ENCODE results near the gene TBCCD1. TPM values are rescaled to one million over a fixed set of nuclear protein-coding genes. Genes with fewer than 3 reads are reported as not detected.

TBCCD1 gene
- total and polyA plus RNA-seq, 2 of the 8 experiments (the other 6 are each of a cell fraction or from before 2014, with no cell fraction given): 11.3 to 13.9 TPM

- FAIRE-seq (no peak), DNase-seq (ENCODE audit: low read depth in 1 of 2, low spot score in 2 of 2) (no peak)
- no peak overlapping the region for H3K14ac ChIP-seq (ENCODE audit: insufficient read length)
- CTCF ChIA-PET (ENCODE audit: partially characterized antibody): interaction anchor here (0.7 to 5.2 kb wide), 4 partner anchors 9 to 267 kb away, joined by 3 to 55 read pairs (median 6); no protein-coding TSS in a partner anchor
- no peaks in the 10 kb centered on the region; a peak in 1 of 7 replicates for H3K27me3 ChIP-seq (replicated peaks in 1 of 4; ENCODE audit: control insufficient read depth in 3 of 4, extremely low read depth in 1 of 4, insufficient read depth in 3 of 4, low read length in 3 of 4)
- H3K4ac ChIP-seq (replicated peaks; ENCODE audit: insufficient read length, low read depth, low read length): no peak overlapping the region
- no peak overlapping the region for H3K56ac ChIP-seq (replicated peaks; ENCODE audit: insufficient read length, low read depth, low read length)
- H3K36me3 ChIP-seq (ENCODE audit: control insufficient read depth in 2 of 4, insufficient read depth in 4 of 4, low read length in 3 of 4): no peaks in the 10 kb centered on the region
- no peak overlapping the region for H2AFZ ChIP-seq (ENCODE audit: low read length)
- H4K8ac ChIP-seq (ENCODE audit: extremely low read depth, insufficient read depth, low read length): no peak overlapping the region
- POLR2A ChIA-PET (ENCODE audit: partially characterized antibody): no interaction called here
- no peak overlapping the region for H2BK120ac ChIP-seq (replicated peaks; ENCODE audit: low read depth, low read length)
- no peak overlapping the region for H2BK5ac ChIP-seq (ENCODE audit: low read depth, low read length)
- 0 out of 7 replicates have a peak, but pooled peaks cover 0 to 3% (median 0%) of the 10 kb centered on the region in 4 experiments for H3K4me1 ChIP-seq (replicated peaks in 1 of 4; ENCODE audit: control insufficient read depth in 3 of 4, insufficient read depth in 4 of 4, low read length in 3 of 4)
- H3K79me2 ChIP-seq (ENCODE audit: control insufficient read depth in 1 of 2, insufficient read depth in 2 of 2, low read length in 2 of 2): no peaks in the 10 kb centered on the region
- H2BK15ac ChIP-seq (ENCODE audit: low read length): no peak overlapping the region
- no peak overlapping the region for H3K23ac ChIP-seq (ENCODE audit: insufficient read length)
- no peak overlapping the region for H3K27ac ChIP-seq (ENCODE audit: low read depth, low read length)
- no peak overlapping the region for H3K4me3 ChIP-seq (ENCODE audit: extremely low read depth in 1 of 4, insufficient read depth in 2 of 4, low read depth in 3 of 4, low read length in 4 of 4)
- H3K23me2 ChIP-seq (ENCODE audit: low read depth, low read length): no peaks in the 10 kb centered on the region
- H3K18ac ChIP-seq (ENCODE audit: extremely low read depth, low read length): no peak overlapping the region
- H4K20me1 ChIP-seq (replicated peaks in 1 of 2; ENCODE audit: control insufficient read depth in 1 of 2, insufficient read depth in 2 of 2, low read length in 2 of 2): no peaks in the 10 kb centered on the region
- no peak overlapping the region for H2BK12ac ChIP-seq (ENCODE audit: low read depth, low read length)
- H2AK5ac ChIP-seq (ENCODE audit: low read depth, low read length): no peak overlapping the region
- H3K9me3 ChIP-seq (ENCODE audit: insufficient read depth in 2 of 2, low read depth in 1 of 2, low read length in 1 of 2): no peaks in the 10 kb centered on the region
- H2BK20ac ChIP-seq (ENCODE audit: low read length): no peak overlapping the region
- H3K9ac ChIP-seq (replicated peaks in 1 of 4; ENCODE audit: extremely low read depth in 1 of 4, low read depth in 3 of 4, low read length in 3 of 4): no peak overlapping the region
- 86% methylated on average over 6 of the region's 6 CpGs; no CpG with 5 or more reads in 1 of the 2 experiments for WGBS, 2 experiments (ENCODE audit: extremely low coverage in 1 of 2, insufficient coverage in 1 of 2, insufficient read length in 1 of 2, insufficient replicate concordance in 2 of 2, low coverage in 1 of 2, low lambda C conversion rate in 2 of 2, missing lambda C conversion rate in 1 of 2)
- no peaks in the 10 kb centered on the region for H3K79me1 ChIP-seq (ENCODE audit: low read depth, low read length)
- H4K5ac ChIP-seq (ENCODE audit: insufficient read length, low read depth, low read length): no peak overlapping the region
- no peak overlapping the region for H4K91ac ChIP-seq (replicated peaks; ENCODE audit: insufficient read length, low read length)
- no peak overlapping the region for H3K4me2 ChIP-seq (ENCODE audit: insufficient read depth in 1 of 2, low read depth in 2 of 2, low read length in 2 of 2)
- TF ChIP-seq RFX5 (IDR thresholded peaks at IDR 0.05; ENCODE audit: borderline replicate concordance, low read depth, low read length) (no peak), YY1 (IDR thresholded peaks at IDR 0.05; ENCODE audit: low read depth, low read length) (no peak), HDAC6 (IDR thresholded peaks at IDR 0.05; ENCODE audit: low read depth, low read length) (no peak), SUZ12 (IDR thresholded peaks at IDR 0.05; ENCODE audit: low read length) (no peak), SRF (IDR thresholded peaks at IDR 0.05; ENCODE audit: low read depth, low read length) (no peak), TAF1 (IDR thresholded peaks at IDR 0.05; ENCODE audit: low read depth, low read length) (no peak), RAD21 (IDR thresholded peaks at IDR 0.05 in 1 of 2, conservative IDR thresholded peaks at IDR 0.05 in 1 of 2; ENCODE audit: low read depth in 2 of 2, low read length in 2 of 2) (no peak), EGR1 (IDR thresholded peaks at IDR 0.05; ENCODE audit: borderline replicate concordance, low read depth, low read length) (no peak), CTBP2 (IDR thresholded peaks at IDR 0.05; ENCODE audit: borderline replicate concordance, insufficient read depth, insufficient read length, low read length) (no peak), GABPA (IDR thresholded peaks at IDR 0.05; ENCODE audit: borderline replicate concordance, insufficient read depth, low read length) (no peak), POLR2A (IDR thresholded peaks at IDR 0.05; ENCODE audit: control extremely low read depth in 1 of 2, low read depth in 2 of 2, low read length in 2 of 2) (no peak), BACH1 (IDR thresholded peaks at IDR 0.05; ENCODE audit: low read length) (no peak), E2F6 (IDR thresholded peaks at IDR 0.05) (no peak), JUN (IDR thresholded peaks at IDR 0.05; ENCODE audit: low read depth, low read length) (no peak)
These were observed 40.9 kb downstream of the TBCCD1 start for GRCh38 chr3:186526256-186526606.
